ENCODE measurements around the gene NBPF19.
"Not testable (repeated sequence)": the region's sequence is repeated elsewhere in the genome, so short reads cannot be mapped to it uniquely, and the experiment has no call there.

GRCh38 chr1:149572763-149573162 lies 97.9 kb downstream of the NBPF19 start:
- not testable (repeated sequence) for TF ChIP-seq POLR2A, CTCF, POLR2AphosphoS5 (IDR thresholded peaks at IDR 0.05)
